ENCODE measurements around the gene HSBP1L1. TPM values are rescaled to one million over a fixed set of nuclear protein-coding genes. Genes with fewer than 3 reads are reported as not detected.

The HSBP1L1 gene
- total RNA-seq, 1 donor, result 2.5 TPM

GRCh38 chr18:79930020-79930642, 34.3 kb upstream of the HSBP1L1 start:
- H3K4me3 ChIP-seq (ENCODE audit: low read depth, low read length), result no peak overlapping the region
- no peak for TF ChIP-seq CTCF (IDR thresholded peaks at IDR 0.05; ENCODE audit: insufficient read depth, low read length)
- DNase-seq (ENCODE audit: low read depth), result peak; percentile 22

GRCh38 chr18:79931475-79931874, 33.0 kb upstream of the HSBP1L1 start:
- TF ChIP-seq CTCF (IDR thresholded peaks at IDR 0.05; ENCODE audit: insufficient read depth, low read length), result no peak
- H3K4me3 ChIP-seq (ENCODE audit: low read depth, low read length), result no peak overlapping the region
- DNase-seq (ENCODE audit: low read depth), result no peak

GRCh38 chr18:79932907-79933306, 31.5 kb upstream of the HSBP1L1 start:
- no peak for DNase-seq (ENCODE audit: low read depth)
- no peak overlapping the region for H3K4me3 ChIP-seq (ENCODE audit: low read depth, low read length)

GRCh38 chr18:79933765-79934164, 30.7 kb upstream of the HSBP1L1 start:
- DNase-seq (ENCODE audit: low read depth), result no peak

More at GRCh38 chr18:79932907-79933306, 31.5 kb upstream of the HSBP1L1 start:
- no peak for TF ChIP-seq CTCF (IDR thresholded peaks at IDR 0.05; ENCODE audit: insufficient read depth, low read length)

GRCh38 chr18:79934311-79935097, 29.9 kb upstream of the HSBP1L1 start:
- no peak for TF ChIP-seq CTCF (IDR thresholded peaks at IDR 0.05; ENCODE audit: insufficient read depth, low read length)
- H3K4me3 ChIP-seq (ENCODE audit: low read depth, low read length), result no peak overlapping the region
- no peak for DNase-seq (ENCODE audit: low read depth)

More at GRCh38 chr18:79933765-79934164, 30.7 kb upstream of the HSBP1L1 start:
- H3K4me3 ChIP-seq (ENCODE audit: low read depth, low read length), result no peak overlapping the region
- no peak for TF ChIP-seq CTCF (IDR thresholded peaks at IDR 0.05; ENCODE audit: insufficient read depth, low read length)

GRCh38 chr18:79935098-79935480, 29.4 kb upstream of the HSBP1L1 start:
- TF ChIP-seq CTCF (IDR thresholded peaks at IDR 0.05; ENCODE audit: insufficient read depth, low read length), result no peak
- DNase-seq (ENCODE audit: low read depth), result no peak
- H3K4me3 ChIP-seq (ENCODE audit: low read depth, low read length), result no peak overlapping the region
